BE2C (cell line): Measurements from ENCODE around the gene BACH2.

Experiments used
- DNase-seq: peaks from one replicate; pipeline ENCODE4 v3.0.0-alpha.2; 2020
- H3K27me3 ChIP-seq: fragments of 250-450 bp; sonication (Bioruptor Pico); 2 replicates; pipeline ENCODE4 v1.5.1; 2020; ENCODE audit warnings: mild to moderate bottlenecking
- H3K36me3 ChIP-seq: fragments of 250-450 bp; sonication (Bioruptor Pico); 2 replicates; pipeline ENCODE4 v1.5.1; 2020; ENCODE audit warnings: mild to moderate bottlenecking
- H3K4me1 ChIP-seq: fragments of 250-450 bp; sonication (Bioruptor Pico); 2 replicates; pipeline ENCODE4 v1.5.1; 2020
- H3K4me3 ChIP-seq: 2 replicates; pipeline ENCODE4 v1.5.1; 2011; ENCODE audit warnings: low read depth, low read length
- H3K9me3 ChIP-seq: fragments of 250-450 bp; sonication (Bioruptor Pico); 2 replicates; pipeline ENCODE4 v1.5.1; 2020
- CTCF ChIP-seq: IDR thresholded peaks from 2 replicates; pipeline ENCODE4 v1.5.1; 2012; ENCODE audit warnings: mild to moderate bottlenecking, low read depth, low read length

The BACH2 gene

GRCh38 chr6:90202156-90202555 is 94.5 kb downstream of the BACH2 start:
- Histone ChIP-seq H3K4me3 (no peak overlapping the region), H3K36me3 (no peaks in the 10 kb centered on the region), H3K9me3 (no peaks in the 10 kb centered on the region; the same call in none of the 2 replicates), H3K4me1 (no peaks in the 10 kb centered on the region; the same call in 1 of the 2 replicates), H3K27me3 (peaks cover 3% of the 10 kb centered on the region; the same call in 1 of the 2 replicates)
- no peak for DNase-seq
- TF ChIP-seq CTCF, result no peak

DNA sequence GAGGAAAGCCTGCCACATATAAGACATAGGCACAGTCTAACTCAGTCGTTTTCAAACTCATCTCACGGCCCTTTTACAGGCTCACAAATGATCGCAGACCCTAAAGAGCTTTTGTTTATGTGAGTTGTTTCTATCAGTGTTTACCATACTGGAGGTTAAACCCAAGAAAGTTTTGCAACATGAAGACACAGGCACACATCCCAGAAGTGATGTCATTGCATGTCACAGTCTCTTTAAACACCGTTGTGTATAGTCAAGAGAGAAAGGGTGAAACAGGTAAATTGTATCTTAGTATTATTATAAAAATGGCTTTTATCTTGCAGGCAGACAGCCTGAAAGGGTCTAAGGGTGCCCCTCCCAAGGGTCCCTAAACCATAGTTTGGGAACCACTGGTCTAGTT is 96.7 kb downstream of the BACH2 start:
- Histone ChIP-seq H3K36me3 (no peaks in the 10 kb centered on the region), H3K4me3 (no peak overlapping the region), H3K4me1 (peaks cover 10% of the 10 kb centered on the region; the same call in 1 of the 2 replicates), H3K9me3 (no peaks in the 10 kb centered on the region; the same call in 1 of the 2 replicates), H3K27me3 (no peaks in the 10 kb centered on the region)
- no peak for DNase-seq
- no peak for TF ChIP-seq CTCF

DNA sequence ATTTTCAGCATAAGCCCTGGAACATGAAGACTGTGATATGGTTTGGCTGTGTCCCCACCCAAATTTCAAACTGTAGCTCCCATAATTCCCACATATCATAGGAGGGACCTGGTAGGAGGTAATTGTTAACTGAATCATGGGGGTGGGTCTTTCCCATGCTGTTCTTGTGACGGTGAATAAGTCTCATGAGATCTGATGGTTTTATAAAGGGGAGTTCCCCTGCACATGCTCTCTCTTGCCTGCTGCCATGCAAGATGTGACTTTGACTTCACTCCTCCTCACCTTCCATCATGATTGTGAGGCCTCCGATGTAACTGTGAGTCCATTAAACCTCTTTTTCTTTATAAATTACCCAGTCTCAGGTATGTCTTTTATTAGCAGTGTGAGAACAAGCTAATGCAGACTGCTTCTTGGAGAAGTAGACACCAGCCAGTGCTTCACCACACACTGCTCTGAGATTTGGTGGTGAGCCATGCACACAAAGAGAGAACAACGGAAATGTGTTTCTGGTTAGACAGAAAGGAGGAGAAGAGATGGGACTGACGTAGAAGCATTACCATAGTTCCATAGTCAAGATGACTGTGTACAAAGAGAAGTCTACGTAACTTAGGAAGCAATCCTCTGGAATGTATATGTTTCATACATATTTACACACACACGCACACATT is 97.8 kb downstream of the BACH2 start:
- peaks cover 10% of the 10 kb centered on the region; the same call in 1 of the 2 replicates for H3K4me1 ChIP-seq
- no peak for DNase-seq
- no peaks in the 10 kb centered on the region for H3K27me3 ChIP-seq
- H3K9me3 ChIP-seq, result no peaks in the 10 kb centered on the region; the same call in 1 of the 2 replicates
- no peaks in the 10 kb centered on the region for H3K36me3 ChIP-seq
- TF ChIP-seq CTCF, result no peak
- H3K4me3 ChIP-seq, result no peak overlapping the region

- no peak overlapping the region for H3K4me3 ChIP-seq
- DNase-seq, result peak; percentile 37
- no peaks in the 10 kb centered on the region; the same call in 1 of the 2 replicates for H3K9me3 ChIP-seq
- TF ChIP-seq CTCF, result no peak
- H3K27me3 ChIP-seq, result no peaks in the 10 kb centered on the region
- no peaks in the 10 kb centered on the region for H3K36me3 ChIP-seq
- peaks cover 10% of the 10 kb centered on the region; the same call in 1 of the 2 replicates for H3K4me1 ChIP-seq
These were observed 98.7 kb downstream of the BACH2 start for GRCh38 chr6:90197854-90198496.

DNA sequence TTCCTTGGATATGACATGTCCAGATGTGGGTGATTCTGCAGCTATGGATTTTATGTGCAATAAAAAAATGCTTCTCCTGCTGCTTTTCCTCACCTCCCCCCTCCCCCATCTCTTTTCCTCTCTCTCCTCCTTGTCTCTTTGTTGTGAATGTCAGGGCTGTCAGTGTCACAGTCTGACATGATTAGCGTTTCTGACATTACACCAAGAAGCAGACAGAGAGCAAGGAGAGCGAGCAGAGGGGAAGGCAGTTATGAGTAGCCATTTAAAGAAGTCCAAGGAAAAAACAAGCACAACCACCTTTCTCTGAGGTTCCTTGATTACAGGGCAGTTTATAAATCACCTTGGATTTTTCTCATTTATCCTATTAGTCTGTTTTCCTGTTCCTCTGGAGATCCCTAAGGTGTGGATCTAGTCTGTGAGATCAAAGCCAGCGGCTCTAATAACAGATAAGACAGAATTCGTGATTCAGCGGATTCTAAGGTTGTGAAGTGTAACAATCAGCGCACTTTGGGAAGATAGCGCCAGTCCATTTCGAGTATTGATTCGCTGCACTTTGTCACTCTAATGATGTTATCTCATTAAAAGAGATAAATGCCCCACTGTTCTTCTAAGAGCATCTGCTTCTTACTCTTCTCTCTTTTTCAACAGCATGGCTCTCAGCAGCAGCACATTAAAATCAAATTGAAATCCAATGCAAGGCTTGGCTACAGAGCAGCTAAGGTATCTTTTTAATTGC is 101.4 kb downstream of the BACH2 start:
- DNase-seq, result no peak
- Histone ChIP-seq H3K4me3 (peak overlapping the region; percentile 5; the same call in 1 of the 2 replicates), H3K36me3 (no peaks in the 10 kb centered on the region), H3K9me3 (no peaks in the 10 kb centered on the region; the same call in 1 of the 2 replicates), H3K27me3 (no peaks in the 10 kb centered on the region), H3K4me1 (peaks cover 10% of the 10 kb centered on the region; the same call in 1 of the 2 replicates)
- TF ChIP-seq CTCF, result no peak
